ENCODE results near the gene WDR1. TPM values are rescaled to one million over a fixed set of nuclear protein-coding genes. Genes with fewer than 3 reads are reported as not detected.

The WDR1 gene
- polyA plus RNA-seq, 2 of the 4 experiments (the other 2 are of a cell fraction), result 251 to 326 TPM

- TF ChIP-seq PBX3 (IDR thresholded peaks at IDR 0.05) (no peak), ELK1 (IDR thresholded peaks at IDR 0.05; ENCODE audit: low read depth, low read length) (no peak), TFCP2L1 (CRISPR knock-in tag; IDR thresholded peaks at IDR 0.05) (no peak)
Measured at GRCh38 chr4:10104991-10105276, 11.7 kb downstream of the WDR1 start (continued).

GRCh38 chr4:10104211-10104990 is 12.2 kb downstream of the WDR1 start:
- ATAC-seq, result no peak
- H3K4me1 ChIP-seq, result peaks cover 50% of the 10 kb centered on the region

More at GRCh38 chr4:10104211-10104990, 12.2 kb downstream of the WDR1 start:
- Histone ChIP-seq H3K9me3 (no peaks in the 10 kb centered on the region), H3K27ac (no peak overlapping the region; a peak in 1 of 6 replicates), H3K4me3 (no peak overlapping the region), H3K4me2 (no peak overlapping the region)
- ChIA-PET CTCF (no interaction called here), POLR2A (interaction anchor here (2.6 kb wide), 1 partner anchor 13 kb away, joined by 7 read pairs; the partner anchor contains the start of gene WDR1)
- WGBS (ENCODE audit: missing lambda C conversion rate), result 87% methylated on average over 10 of the region's 11 CpGs
- DNase-seq (ENCODE audit: low read depth in 1 of 2, low spot score in 1 of 2) (no peak), FAIRE-seq (no peak)
- no peak for TF ChIP-seq NR3C1 (IDR thresholded peaks at IDR 0.05)
- TF ChIP-seq FOSB (CRISPR knock-in tag; IDR thresholded peaks at IDR 0.05), result no peak
- no peak for TF ChIP-seq ELK1 (IDR thresholded peaks at IDR 0.05; ENCODE audit: low read depth, low read length)
- no peak for TF ChIP-seq FOXS1 (CRISPR knock-in tag; IDR thresholded peaks at IDR 0.05)
- no peak for TF ChIP-seq HEYL (CRISPR knock-in tag; IDR thresholded peaks at IDR 0.05)
- TF ChIP-seq REST (IDR thresholded peaks at IDR 0.05), result no peak
- no peak for TF ChIP-seq ZSCAN20 (CRISPR knock-in tag; IDR thresholded peaks at IDR 0.05)
- no peak for TF ChIP-seq CHD2 (IDR thresholded peaks at IDR 0.05; ENCODE audit: low read length, partially characterized antibody)
- no peak for TF ChIP-seq SREBF2 (IDR thresholded peaks at IDR 0.05)
- TF ChIP-seq USF2 (IDR thresholded peaks at IDR 0.05), result no peak
- TF ChIP-seq RNF2 (IDR thresholded peaks at IDR 0.05; ENCODE audit: borderline replicate concordance, low read depth), result no peak
- no peak for TF ChIP-seq KDM1A (IDR thresholded peaks at IDR 0.05; ENCODE audit: low read depth)
